ENCODE data around the gene C1orf226.

The C1orf226 gene

GRCh38 chr1:162374406-162374805, 7.1 kb upstream of the C1orf226 start:
- TF ChIP-seq CTCF (conservative IDR thresholded peaks at IDR 0.05; ENCODE audit: low read depth, low read length), result no peak
- DNase-seq (ENCODE audit: low read depth), result no peak
- H3K4me3 ChIP-seq (ENCODE audit: low read depth, low read length), result no peak overlapping the region

GRCh38 chr1:162375463-162375862, 6.1 kb upstream of the C1orf226 start:
- DNase-seq (ENCODE audit: low read depth), result no peak
- no peak overlapping the region for H3K4me3 ChIP-seq (ENCODE audit: low read depth, low read length)
- TF ChIP-seq CTCF (conservative IDR thresholded peaks at IDR 0.05; ENCODE audit: low read depth, low read length), result no peak

- no peak for TF ChIP-seq CTCF (conservative IDR thresholded peaks at IDR 0.05; ENCODE audit: low read depth, low read length)
Observed at GRCh38 chr1:162376691-162377090, 4.8 kb upstream of the C1orf226 start, which contains the start of gene SPATA46. SPATA46 (minus strand) TSS chr1:162376854; CDS start chr1:162376790, 64 bp downstream.

GRCh38 chr1:162380061-162380846, 1.3 kb upstream of the C1orf226 start:
- no peak for DNase-seq (ENCODE audit: low read depth)
- TF ChIP-seq CTCF (conservative IDR thresholded peaks at IDR 0.05; ENCODE audit: low read depth, low read length), result no peak
- H3K4me3 ChIP-seq (ENCODE audit: low read depth, low read length), result no peak overlapping the region

More at GRCh38 chr1:162376691-162377090, 4.8 kb upstream of the C1orf226 start, which contains the start of gene SPATA46:
- DNase-seq (ENCODE audit: low read depth), result no peak
- H3K4me3 ChIP-seq (ENCODE audit: low read depth, low read length), result no peak within 1 kb of the TSS

- no peak for TF ChIP-seq CTCF (conservative IDR thresholded peaks at IDR 0.05; ENCODE audit: low read depth, low read length)
- no peak for DNase-seq (ENCODE audit: low read depth)
Observed at GRCh38 chr1:162381941-162382750, 618 bp downstream of the C1orf226 start.

GRCh38 chr1:162383091-162383490, 1.6 kb downstream of the C1orf226 start:
- no peak for DNase-seq (ENCODE audit: low read depth)
- no peak overlapping the region for H3K4me3 ChIP-seq (ENCODE audit: low read depth, low read length)
- TF ChIP-seq CTCF (conservative IDR thresholded peaks at IDR 0.05; ENCODE audit: low read depth, low read length), result no peak

More at GRCh38 chr1:162381941-162382750, 618 bp downstream of the C1orf226 start:
- no peak overlapping the region for H3K4me3 ChIP-seq (ENCODE audit: low read depth, low read length)
